K562 (cell line): ENCODE measurements around the gene DAPK2. TPM values are rescaled to one million over a fixed set of nuclear protein-coding genes. Genes with fewer than 3 reads are reported as not detected.

Source experiments
- ATAC-seq: fragments of 200-7000 bp; cut with Tn5 transposase; 3 replicates; pipeline ENCODE4 v1.9.1; 2020; ENCODE audit warnings: moderate library complexity
- BruUV-seq: library from RNA; stranded (reverse); fragments of 400-500 nt; replicated peaks from 2 replicates; lab custom pipeline; 2021; lab: Mats Ljungman, UMichigan
- CTCF ChIA-PET: fragments of 300-600 bp; formaldehyde crosslinking; extraction: SDS; loops from one replicate; lab custom pipeline; 2021; ENCODE audit warnings: low intra/inter-chr PET ratio; lab: Yijun Ruan, JAX
- POLR2A ChIA-PET: fragments of 300-600, 350-650 bp; sonication (Branson Sonifier 250); formaldehyde crosslinking; extraction: SDS; loops from one replicate; lab custom pipeline; 2021; ENCODE audit warnings: antibody characterized with exemption, inconsistent platforms; lab: Yijun Ruan, JAX
- DNase-seq, 4 experiments: peaks; one replicate each; pipeline versions ENCODE4 v3.0.0 to v3.0.0-alpha.2; 2011 to 2018; ENCODE audit warnings: low spot score in 3 of 4, mixed read lengths in 3 of 4; ENCODE audit errors: extremely low read depth in 1 of 4
- FAIRE-seq: peaks from 2 replicates; lab custom pipeline; 2011; peaks lifted over from hg19 to GRCh38; lab: Jason Lieb, UNC
- H2AFZ ChIP-seq: 2 replicates; pipeline ENCODE4 v1.6.0; 2011; ENCODE audit warnings: low read depth, low read length, control low read depth, inconsistent platforms
- H3K27ac ChIP-seq: fragments of 200-600 bp; 3 replicates; pipeline ENCODE4 v1.8.0; 2011; ENCODE audit warnings: low read depth, mild to moderate bottlenecking, control low read depth, inconsistent platforms, low read length, moderate library complexity, mixed read lengths; ENCODE audit errors: extremely low read depth
- H3K27me3 ChIP-seq, 2 experiments: fragments of 300-600 bp in 1 of 2; 2 replicates in 1 of 2; 3 replicates in 1 of 2; pipeline versions ENCODE4 v1.6.0 to v1.8.0; 2011; ENCODE audit warnings: inconsistent platforms in 2 of 2, low read length in 2 of 2, mild to moderate bottlenecking in 1 of 2, mixed read lengths in 1 of 2, moderate library complexity in 1 of 2; ENCODE audit not compliant: control insufficient read depth in 2 of 2, insufficient read depth in 2 of 2
- H3K36me3 ChIP-seq: fragments of 300-600 bp; 3 replicates; pipeline ENCODE4 v1.8.0; 2011; ENCODE audit warnings: mild to moderate bottlenecking, low read length, inconsistent platforms; ENCODE audit not compliant: control insufficient read depth, insufficient read depth
- H3K4me1 ChIP-seq, 2 experiments: fragments of 200-600 bp in 1 of 2; replicated peaks in 1 of 2; 2 replicates in 1 of 2; 3 replicates in 1 of 2; pipeline versions ENCODE4 v1.5.1 to v1.8.0; 2011; ENCODE audit warnings: inconsistent platforms in 2 of 2, low read length in 2 of 2, mild to moderate bottlenecking in 1 of 2, mixed read lengths in 1 of 2, moderate library complexity in 1 of 2; ENCODE audit not compliant: control insufficient read depth in 2 of 2, insufficient read depth in 2 of 2
- H3K4me2 ChIP-seq: 2 replicates; pipeline ENCODE4 v1.6.1; 2011; ENCODE audit warnings: low read length, control low read depth, inconsistent platforms, mixed read lengths; ENCODE audit not compliant: insufficient read depth
- H3K4me3 ChIP-seq: fragments of 200-600 bp; sonication (generic), shearing (Covaris generic); 2 replicates; pipeline ENCODE4 v1.5.1; 2016; ENCODE audit warnings: control low read depth, inconsistent platforms
- H3K79me2 ChIP-seq: fragments of 200-600 bp; 3 replicates; pipeline ENCODE4 v1.8.0; 2011; ENCODE audit warnings: low read length, inconsistent platforms; ENCODE audit not compliant: control insufficient read depth, insufficient read depth
- H3K9ac ChIP-seq, 2 experiments: 2 replicates each; pipeline versions ENCODE4 v1.6.0 to v1.6.1; 2011; ENCODE audit warnings: low read depth in 2 of 2, low read length in 2 of 2, control low read depth in 1 of 2, inconsistent platforms in 1 of 2, mild to moderate bottlenecking in 1 of 2, mixed read lengths in 1 of 2; ENCODE audit not compliant: insufficient read depth in 1 of 2
- H3K9me1 ChIP-seq: one replicate; pipeline ENCODE4 v1.6.0; 2011; ENCODE audit warnings: inconsistent platforms, mild to moderate bottlenecking, low read length, moderate library complexity; ENCODE audit not compliant: control insufficient read depth, insufficient read depth
- H3K9me3 ChIP-seq: replicated peaks from 2 replicates; pipeline ENCODE4 v1.5.1; 2011; ENCODE audit warnings: low read depth, low read length, inconsistent platforms; ENCODE audit not compliant: control insufficient read depth, insufficient read depth
- H4K20me1 ChIP-seq: replicated peaks from 2 replicates; pipeline ENCODE4 v1.6.1; 2011; ENCODE audit warnings: low read length, inconsistent platforms, mixed read lengths; ENCODE audit not compliant: control insufficient read depth, insufficient read depth
- CEBPG ChIP-seq, 3 experiments: fragments of 200-800 bp in 1 of 3; sonication (Bioruptor generic) in 1 of 3; sonication (generic) in 1 of 3; formaldehyde crosslinking in 1 of 3; IDR thresholded peaks in 2 of 3; conservative IDR thresholded peaks in 1 of 3; 2 replicates each; pipeline versions ENCODE4 v1.6.1 to v1.8.0; 2016 to 2022; ENCODE audit warnings: missing compliant biosample characterization in 2 of 3, missing genetic modification characterization in 2 of 3, mild to moderate bottlenecking in 1 of 3, missing genetic modification reagents in 1 of 3
- IFI16 ChIP-seq: fragments of 250-450 bp; sonication (Bioruptor Pico); IDR thresholded peaks from 2 replicates; pipeline ENCODE4 v2.1.2; 2022; ENCODE audit warnings: mild to moderate bottlenecking, inconsistent platforms
- NFE2 ChIP-seq: IDR thresholded peaks from 2 replicates; pipeline ENCODE4 v1.6.1; 2014; ENCODE audit warnings: antibody characterized with exemption, low read depth
- NFRKB ChIP-seq: fragments of 450-650 bp; IDR thresholded peaks from 2 replicates; pipeline ENCODE4 v1.6.1; 2016; ENCODE audit warnings: low read depth
- POU5F1 ChIP-seq: fragments of 150-350 bp; IDR thresholded peaks from 2 replicates; pipeline ENCODE4 v1.6.1; 2014; ENCODE audit warnings: borderline replicate concordance, low read length, low read depth, mild to moderate bottlenecking; ENCODE audit not compliant: partially characterized antibody
- RHOXF2B ChIP-seq: fragments of 250-450 bp; sonication (Bioruptor Pico); conservative IDR thresholded peaks from 2 replicates; pipeline ENCODE4 v1.5.1; 2021
- ZNF184 ChIP-seq: sonication (generic); formaldehyde crosslinking; IDR thresholded peaks from 2 replicates; pipeline ENCODE4 v1.5.0; 2020; ENCODE audit warnings: missing genetic modification reagents
- ZNF212 ChIP-seq: fragments of 450-650 bp; formaldehyde crosslinking; IDR thresholded peaks from 2 replicates; pipeline ENCODE4 v1.4.0; 2020; ENCODE audit warnings: mild to moderate bottlenecking
- ZNF696 ChIP-seq: fragments of 250-450 bp; sonication (Bioruptor Pico); conservative IDR thresholded peaks from 2 replicates; pipeline ENCODE4 v1.4.0; 2020; ENCODE audit warnings: mild to moderate bottlenecking, moderate library complexity
- WGBS: fragments of 100-300 bp; shearing (Covaris generic); methylation state at CpG from one replicate; pipeline ENCODE4 v1.1.6; 2016; ENCODE audit warnings: low coverage, mixed read lengths; ENCODE audit not compliant: insufficient coverage; ENCODE audit errors: missing lambda C conversion rate; 5-methylcytosine and 5-hydroxymethylcytosine counted together
- in situ Hi-C: fragments of 300-500 bp; cut with MboI; formaldehyde crosslinking; loops from 4 replicates; pipeline ENCODE4 v1.15.0; 2018; ENCODE audit warnings: inconsistent platforms, mixed read lengths
- intact Hi-C: fragments of 100-400 bp; cut with micrococcal nuclease; formaldehyde crosslinking; loops from 2 replicates; pipeline ENCODE4 v1.14.2; 2022
- polyA plus RNA-seq, 8 experiments: library from polyadenylated mRNA; depleted of rRNA in 4 of 8; stranded (reverse) in 5 of 8; unstranded in 3 of 8; fragments of >200 nt; fragmentation: Nextera tagmentation in 2 of 8; fragmentation: Illumina TruSeq in 1 of 8; extraction: Ambion mirVana in 2 of 8; extraction: Trizol in 1 of 8; gene quantifications; 2 replicates each; pipeline versions ENCODE4 v1.2.1 to v1.2.3, GENCODE V29; 2011 to 2014; ENCODE audit warnings: inconsistent platforms in 1 of 8, missing spikeins in 1 of 8
- total RNA-seq, 7 experiments: library from RNA; depleted of rRNA in 6 of 7; stranded (reverse); fragments of >200 nt in 6 of 7; fragmentation: Illumina TruSeq in 2 of 7; extraction: Trizol in 2 of 7; gene quantifications; 2 replicates each; pipeline versions ENCODE4 v1.2.1 to v1.2.3, GENCODE V29; 2011 to 2021; ENCODE audit warnings: low replicate concordance in 1 of 7
- TF ChIP-seq, protein P1 (sequence below): fragments of 250-450 bp; sonication (Bioruptor Pico); IDR thresholded peaks from 2 replicates; pipeline ENCODE4 v1.9.0; 2021; ENCODE audit warnings: mild to moderate bottlenecking, inconsistent platforms
- TF ChIP-seq, protein P2 (sequence below): fragments of 250-450 bp; sonication (Bioruptor Pico); IDR thresholded peaks from 2 replicates; pipeline ENCODE4 v1.8.0; 2022; ENCODE audit warnings: moderate library complexity, mild to moderate bottlenecking, inconsistent platforms
- TF ChIP-seq, protein P3 (sequence below): fragments of 450-650 bp; IDR thresholded peaks from 2 replicates; pipeline ENCODE4 v1.7.0; 2016; ENCODE audit warnings: borderline replicate concordance
- TF ChIP-seq, protein P4 (sequence below): IDR thresholded peaks from 2 replicates; pipeline ENCODE4 v1.6.1; 2016; ENCODE audit warnings: missing genetic modification characterization, missing compliant biosample characterization

Gene DAPK2
- total and polyA plus RNA-seq, 9 of the 15 experiments (the other 6 are each of a cell fraction or from before 2014, with no cell fraction given): 0.14 to 5.2 (median 2.2) TPM

DNA sequence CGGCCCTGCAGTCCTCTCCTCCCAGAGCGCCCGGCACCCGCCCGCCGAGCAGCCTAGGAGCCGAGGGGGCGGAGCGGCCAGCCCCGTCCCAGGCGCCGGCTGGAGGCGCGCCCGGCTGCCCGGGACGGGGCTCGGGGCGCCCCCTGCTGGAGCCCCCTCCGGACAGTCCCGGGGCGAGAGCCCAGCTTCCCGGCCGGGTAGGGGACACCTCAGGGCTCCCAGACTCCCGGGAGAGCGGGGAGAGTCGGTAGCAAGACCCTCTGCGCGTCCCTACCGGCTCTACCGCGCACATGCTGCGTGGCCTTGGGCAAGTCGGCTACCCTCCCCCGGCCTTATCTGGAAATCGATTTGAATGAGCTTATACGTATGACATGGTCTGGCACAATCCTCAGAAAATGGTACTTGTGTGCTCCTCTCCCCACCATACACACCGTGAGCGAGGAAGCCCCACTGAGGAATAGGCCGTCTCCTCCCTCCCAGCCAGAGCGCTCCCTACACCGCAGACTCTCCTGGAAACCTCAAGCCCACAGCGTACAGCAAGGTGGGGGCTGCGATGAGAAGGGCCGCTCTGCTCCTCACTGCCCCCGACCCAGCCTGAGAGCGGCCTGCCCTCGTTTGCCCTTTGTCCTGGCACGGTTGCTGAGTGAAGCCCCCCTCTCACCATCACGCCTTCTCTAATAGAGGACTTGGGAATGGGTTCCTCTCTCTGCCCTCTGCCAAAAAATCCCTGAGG, at the start of gene DAPK2 (continued):
- TF ChIP-seq ZNF212: no peak
- no peak for TF ChIP-seq ZNF696 (CRISPR knock-in tag)
- TF ChIP-seq IFI16 (CRISPR knock-in tag): no peak
- TF ChIP-seq, protein P1, sequence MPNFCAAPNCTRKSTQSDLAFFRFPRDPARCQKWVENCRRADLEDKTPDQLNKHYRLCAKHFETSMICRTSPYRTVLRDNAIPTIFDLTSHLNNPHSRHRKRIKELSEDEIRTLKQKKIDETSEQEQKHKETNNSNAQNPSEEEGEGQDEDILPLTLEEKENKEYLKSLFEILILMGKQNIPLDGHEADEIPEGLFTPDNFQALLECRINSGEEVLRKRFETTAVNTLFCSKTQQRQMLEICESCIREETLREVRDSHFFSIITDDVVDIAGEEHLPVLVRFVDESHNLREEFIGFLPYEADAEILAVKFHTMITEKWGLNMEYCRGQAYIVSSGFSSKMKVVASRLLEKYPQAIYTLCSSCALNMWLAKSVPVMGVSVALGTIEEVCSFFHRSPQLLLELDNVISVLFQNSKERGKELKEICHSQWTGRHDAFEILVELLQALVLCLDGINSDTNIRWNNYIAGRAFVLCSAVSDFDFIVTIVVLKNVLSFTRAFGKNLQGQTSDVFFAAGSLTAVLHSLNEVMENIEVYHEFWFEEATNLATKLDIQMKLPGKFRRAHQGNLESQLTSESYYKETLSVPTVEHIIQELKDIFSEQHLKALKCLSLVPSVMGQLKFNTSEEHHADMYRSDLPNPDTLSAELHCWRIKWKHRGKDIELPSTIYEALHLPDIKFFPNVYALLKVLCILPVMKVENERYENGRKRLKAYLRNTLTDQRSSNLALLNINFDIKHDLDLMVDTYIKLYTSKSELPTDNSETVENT (CRISPR knock-in tag): no peak
- TF ChIP-seq CEBPG (CRISPR knock-in tag; IDR thresholded peaks at IDR 0.05): no peak
- no peak for TF ChIP-seq CEBPG (tag; conservative IDR thresholded peaks at IDR 0.05 in 1 of 2, IDR thresholded peaks at IDR 0.05 in 1 of 2)

DNA sequence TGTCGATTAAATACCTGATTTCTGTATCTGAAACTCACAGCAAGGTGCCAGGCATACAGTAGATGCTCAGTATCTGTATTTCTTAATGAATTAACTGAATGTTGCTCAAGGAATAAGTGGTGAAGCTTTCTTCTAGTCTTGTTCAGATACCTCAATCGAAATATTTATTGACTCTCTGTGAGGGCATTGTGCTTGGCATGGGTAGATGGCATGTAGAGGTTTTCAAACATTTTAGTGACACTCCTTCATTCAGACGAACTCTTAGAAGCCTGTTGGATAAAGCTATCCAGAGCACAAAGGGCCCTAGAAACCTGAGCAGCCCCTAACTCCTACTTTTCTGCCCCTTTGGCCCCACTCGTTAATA, 49.1 kb upstream of the DAPK2 start:
- H3K9ac ChIP-seq: peak overlapping the region in 1 of 2 experiments; percentile 94; a peak in 2 of 4 replicates
- H3K79me2 ChIP-seq: peaks cover 91% of the 10 kb centered on the region
- intact Hi-C loops: loop anchor here (2.0 kb wide), 1 partner anchor 57 kb away; no protein-coding TSS in a partner anchor
- peaks cover 8 to 23% of the 10 kb centered on the region in 2 experiments for H3K4me1 ChIP-seq
- peak overlapping the region; percentile 81 for H3K4me3 ChIP-seq
- H4K20me1 ChIP-seq: peaks cover 12% of the 10 kb centered on the region
- peaks cover 20% of the 10 kb centered on the region; the same call in 2 of the 3 replicates for H3K36me3 ChIP-seq
- H3K9me3 ChIP-seq: no peaks in the 10 kb centered on the region
- H3K4me2 ChIP-seq: peak overlapping the region; percentile 95
- CTCF ChIA-PET: no interaction called here
- H3K9me1 ChIP-seq: no peaks in the 10 kb centered on the region
- no peak for FAIRE-seq
- H3K27me3 ChIP-seq: no peaks in the 10 kb centered on the region
- ATAC-seq: no peak
- POLR2A ChIA-PET: interaction anchor here (0.8 to 1.1 kb wide), 4 partner anchors 10 to 43 kb away, joined by 3 to 4 read pairs (median 4); no protein-coding TSS in a partner anchor
- DNase-seq: no peak
- no TSS peak for BruUV-seq
- peak overlapping the region; percentile 99 for H3K27ac ChIP-seq
- H2AFZ ChIP-seq: peak overlapping the region; percentile 81
- in situ Hi-C loops: no loop called here
- WGBS: 17% methylated on average over 3 of the region's 4 CpGs
- no peak for TF ChIP-seq RHOXF2B (CRISPR knock-in tag)
- TF ChIP-seq ZNF184 (CRISPR knock-in tag): no peak
- TF ChIP-seq, protein P2, sequence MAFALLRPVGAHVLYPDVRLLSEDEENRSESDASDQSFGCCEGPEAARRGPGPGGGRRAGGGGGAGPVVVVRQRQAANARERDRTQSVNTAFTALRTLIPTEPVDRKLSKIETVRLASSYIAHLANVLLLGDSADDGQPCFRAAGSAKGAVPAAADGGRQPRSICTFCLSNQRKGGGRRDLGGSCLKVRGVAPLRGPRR (CRISPR knock-in tag): no peak
- TF ChIP-seq, protein P3, sequence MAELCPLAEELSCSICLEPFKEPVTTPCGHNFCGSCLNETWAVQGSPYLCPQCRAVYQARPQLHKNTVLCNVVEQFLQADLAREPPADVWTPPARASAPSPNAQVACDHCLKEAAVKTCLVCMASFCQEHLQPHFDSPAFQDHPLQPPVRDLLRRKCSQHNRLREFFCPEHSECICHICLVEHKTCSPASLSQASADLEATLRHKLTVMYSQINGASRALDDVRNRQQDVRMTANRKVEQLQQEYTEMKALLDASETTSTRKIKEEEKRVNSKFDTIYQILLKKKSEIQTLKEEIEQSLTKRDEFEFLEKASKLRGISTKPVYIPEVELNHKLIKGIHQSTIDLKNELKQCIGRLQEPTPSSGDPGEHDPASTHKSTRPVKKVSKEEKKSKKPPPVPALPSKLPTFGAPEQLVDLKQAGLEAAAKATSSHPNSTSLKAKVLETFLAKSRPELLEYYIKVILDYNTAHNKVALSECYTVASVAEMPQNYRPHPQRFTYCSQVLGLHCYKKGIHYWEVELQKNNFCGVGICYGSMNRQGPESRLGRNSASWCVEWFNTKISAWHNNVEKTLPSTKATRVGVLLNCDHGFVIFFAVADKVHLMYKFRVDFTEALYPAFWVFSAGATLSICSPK: no peak
- TF ChIP-seq, protein P4, sequence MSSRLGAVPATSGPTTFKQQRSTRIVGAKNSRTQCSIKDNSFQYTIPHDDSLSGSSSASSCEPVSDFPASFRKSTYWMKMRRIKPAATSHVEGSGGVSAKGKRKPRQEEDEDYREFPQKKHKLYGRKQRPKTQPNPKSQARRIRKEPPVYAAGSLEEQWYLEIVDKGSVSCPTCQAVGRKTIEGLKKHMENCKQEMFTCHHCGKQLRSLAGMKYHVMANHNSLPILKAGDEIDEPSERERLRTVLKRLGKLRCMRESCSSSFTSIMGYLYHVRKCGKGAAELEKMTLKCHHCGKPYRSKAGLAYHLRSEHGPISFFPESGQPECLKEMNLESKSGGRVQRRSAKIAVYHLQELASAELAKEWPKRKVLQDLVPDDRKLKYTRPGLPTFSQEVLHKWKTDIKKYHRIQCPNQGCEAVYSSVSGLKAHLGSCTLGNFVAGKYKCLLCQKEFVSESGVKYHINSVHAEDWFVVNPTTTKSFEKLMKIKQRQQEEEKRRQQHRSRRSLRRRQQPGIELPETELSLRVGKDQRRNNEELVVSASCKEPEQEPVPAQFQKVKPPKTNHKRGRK (tag): no peak
- no peak for TF ChIP-seq NFE2
- TF ChIP-seq POU5F1: no peak
- no peak for TF ChIP-seq NFRKB
